22Rv1 (cell line): ENCODE measurements around the gene GBP3.

ENCODE experiments used
- CTCF ChIP-seq: fragments of 450-650 bp; IDR thresholded peaks from 2 replicates; pipeline ENCODE4 v1.5.1; 2017; ENCODE audit warnings: mild to moderate bottlenecking
- ZFX ChIP-seq: fragments of 450-650 bp; IDR thresholded peaks from 2 replicates; pipeline ENCODE4 v1.6.1; 2017; ENCODE audit warnings: antibody characterized with exemption, borderline replicate concordance

GRCh38 chr1:88990426-88990825 is 32.2 kb downstream of the GBP3 start:
- TF ChIP-seq CTCF: no peak
- TF ChIP-seq ZFX: no peak
